ENCODE measurements around the gene PLXNA2.

PLXNA2 gene

GRCh38 chr1:208161005-208161404, 83.2 kb downstream of the PLXNA2 start:
- no CpG with 5 or more reads among the region's 1 CpG for WGBS, 2 donors (ENCODE audit: extremely low coverage in 2 of 2, insufficient read length in 2 of 2, insufficient replicate concordance in 1 of 2)
- Histone ChIP-seq H2BK15ac (ENCODE audit: low read length) (no peak overlapping the region), H3K23ac (ENCODE audit: low read depth, low read length, poor library complexity) (no peak overlapping the region), H2BK120ac (ENCODE audit: low read depth, low read length) (no peak overlapping the region), H3K79me1 (ENCODE audit: low read depth, low read length) (no peaks in the 10 kb centered on the region), H3K27me3 (ENCODE audit: control insufficient read depth in 3 of 3, insufficient read depth in 3 of 3, low read depth in 1 of 3, low read length in 3 of 3) (no peaks in the 10 kb centered on the region), H2BK5ac (ENCODE audit: low read length) (no peak overlapping the region), H3K9ac (ENCODE audit: low read depth, low read length, poor library complexity) (no peak overlapping the region), H2AFZ (ENCODE audit: low read length) (no peak overlapping the region), H4K91ac (ENCODE audit: low read depth, low read length, poor library complexity) (no peak overlapping the region), H2BK12ac (ENCODE audit: low read length) (no peak overlapping the region), H3K4me3 (ENCODE audit: low read length in 2 of 2) (no peak overlapping the region), H3K4me1 (ENCODE audit: control insufficient read depth in 2 of 2, insufficient read depth in 1 of 2, low read depth in 1 of 2, low read length in 2 of 2) (peaks cover 27 to 36% of the 10 kb centered on the region in 2 donors), H3K4ac (ENCODE audit: low read length) (no peak overlapping the region), H3K27ac (replicated peaks; ENCODE audit: low read length) (no peak overlapping the region), H3K4me2 (ENCODE audit: insufficient read depth, low read length, poor library complexity, severe bottlenecking) (no peak overlapping the region), H3K36me3 (replicated peaks in 1 of 2; ENCODE audit: control insufficient read depth in 2 of 2, insufficient read depth in 2 of 2, low read length in 2 of 2) (no peaks in the 10 kb centered on the region), H3K14ac (ENCODE audit: low read length) (no peak overlapping the region), H3K9me3 (replicated peaks in 1 of 2; ENCODE audit: control insufficient read depth in 2 of 2, insufficient read depth in 1 of 2, low read depth in 1 of 2, low read length in 2 of 2) (no peaks in the 10 kb centered on the region), H4K8ac (ENCODE audit: low read depth, low read length) (no peak overlapping the region), H2AK5ac (ENCODE audit: low read depth, low read length) (no peak overlapping the region), H3K18ac (ENCODE audit: low read length) (no peak overlapping the region)
- DNase-seq (ENCODE audit: low spot score) = no peak

GRCh38 chr1:208160259-208160819, 83.8 kb downstream of the PLXNA2 start:
- no peak overlapping the region for H3K4me2 ChIP-seq (ENCODE audit: insufficient read depth, low read length, poor library complexity, severe bottlenecking)
- H3K27me3 ChIP-seq (ENCODE audit: control insufficient read depth in 3 of 3, insufficient read depth in 3 of 3, low read depth in 1 of 3, low read length in 3 of 3) = no peaks in the 10 kb centered on the region
- no peak overlapping the region for H2BK5ac ChIP-seq (ENCODE audit: low read length)
- no peak overlapping the region for H3K9ac ChIP-seq (ENCODE audit: low read depth, low read length, poor library complexity)
- no peaks in the 10 kb centered on the region for H3K36me3 ChIP-seq (replicated peaks in 1 of 2; ENCODE audit: control insufficient read depth in 2 of 2, insufficient read depth in 2 of 2, low read length in 2 of 2)
- no peak overlapping the region for H2AFZ ChIP-seq (ENCODE audit: low read length)
- no peak overlapping the region for H2BK12ac ChIP-seq (ENCODE audit: low read length)
- no peak overlapping the region for H3K4ac ChIP-seq (ENCODE audit: low read length)
- WGBS, 2 donors (ENCODE audit: extremely low coverage in 2 of 2, insufficient read length in 2 of 2, insufficient replicate concordance in 1 of 2) = no CpG with 5 or more reads among the region's 4 CpGs
- H4K8ac ChIP-seq (ENCODE audit: low read depth, low read length) = no peak overlapping the region
- H3K27ac ChIP-seq (replicated peaks; ENCODE audit: low read length) = no peak overlapping the region
- DNase-seq (ENCODE audit: low spot score) = no peak
- H3K4me1 ChIP-seq (ENCODE audit: control insufficient read depth in 2 of 2, insufficient read depth in 1 of 2, low read depth in 1 of 2, low read length in 2 of 2) = peaks cover 28 to 41% of the 10 kb centered on the region in 2 donors
- no peak overlapping the region for H2AK5ac ChIP-seq (ENCODE audit: low read depth, low read length)
- H3K79me1 ChIP-seq (ENCODE audit: low read depth, low read length) = no peaks in the 10 kb centered on the region
- no peak overlapping the region for H2BK15ac ChIP-seq (ENCODE audit: low read length)
- no peak overlapping the region for H3K23ac ChIP-seq (ENCODE audit: low read depth, low read length, poor library complexity)
- no peaks in the 10 kb centered on the region for H3K9me3 ChIP-seq (replicated peaks in 1 of 2; ENCODE audit: control insufficient read depth in 2 of 2, insufficient read depth in 1 of 2, low read depth in 1 of 2, low read length in 2 of 2)
- H3K14ac ChIP-seq (ENCODE audit: low read length) = no peak overlapping the region
- no peak overlapping the region for H4K91ac ChIP-seq (ENCODE audit: low read depth, low read length, poor library complexity)
- no peak overlapping the region for H3K4me3 ChIP-seq (ENCODE audit: low read length in 2 of 2)
- H2BK120ac ChIP-seq (ENCODE audit: low read depth, low read length) = no peak overlapping the region
- no peak overlapping the region for H3K18ac ChIP-seq (ENCODE audit: low read length)

GRCh38 chr1:208159555-208160258, 84.5 kb downstream of the PLXNA2 start:
- H2AFZ ChIP-seq (ENCODE audit: low read length) = no peak overlapping the region
- no peak overlapping the region for H3K4me3 ChIP-seq (ENCODE audit: low read length in 2 of 2)
- H4K91ac ChIP-seq (ENCODE audit: low read depth, low read length, poor library complexity) = no peak overlapping the region
- no peaks in the 10 kb centered on the region for H3K27me3 ChIP-seq (ENCODE audit: control insufficient read depth in 3 of 3, insufficient read depth in 3 of 3, low read depth in 1 of 3, low read length in 3 of 3)
- H3K4ac ChIP-seq (ENCODE audit: low read length) = no peak overlapping the region
- no peak overlapping the region for H3K27ac ChIP-seq (replicated peaks; ENCODE audit: low read length)
- no peak overlapping the region for H3K23ac ChIP-seq (ENCODE audit: low read depth, low read length, poor library complexity)
- H3K18ac ChIP-seq (ENCODE audit: low read length) = peak overlapping the region; percentile 91
- peak overlapping the region; percentile 43 for H2AK5ac ChIP-seq (ENCODE audit: low read depth, low read length)
- H2BK15ac ChIP-seq (ENCODE audit: low read length) = peak overlapping the region; percentile 59
- H3K4me2 ChIP-seq (ENCODE audit: insufficient read depth, low read length, poor library complexity, severe bottlenecking) = no peak overlapping the region
- no peaks in the 10 kb centered on the region for H3K36me3 ChIP-seq (replicated peaks in 1 of 2; ENCODE audit: control insufficient read depth in 2 of 2, insufficient read depth in 2 of 2, low read length in 2 of 2)
- no peak overlapping the region for H4K8ac ChIP-seq (ENCODE audit: low read depth, low read length)
- no peak overlapping the region for H2BK5ac ChIP-seq (ENCODE audit: low read length)
- peaks cover 34 to 47% of the 10 kb centered on the region in 2 donors for H3K4me1 ChIP-seq (ENCODE audit: control insufficient read depth in 2 of 2, insufficient read depth in 1 of 2, low read depth in 1 of 2, low read length in 2 of 2)
- no peak overlapping the region for H2BK12ac ChIP-seq (ENCODE audit: low read length)
- no peaks in the 10 kb centered on the region for H3K9me3 ChIP-seq (replicated peaks in 1 of 2; ENCODE audit: control insufficient read depth in 2 of 2, insufficient read depth in 1 of 2, low read depth in 1 of 2, low read length in 2 of 2)
- no peak overlapping the region for H3K9ac ChIP-seq (ENCODE audit: low read depth, low read length, poor library complexity)
- no peak overlapping the region for H3K14ac ChIP-seq (ENCODE audit: low read length)
- no peak overlapping the region for H2BK120ac ChIP-seq (ENCODE audit: low read depth, low read length)
- DNase-seq (ENCODE audit: low spot score) = no peak
- no peaks in the 10 kb centered on the region for H3K79me1 ChIP-seq (ENCODE audit: low read depth, low read length)
- no CpG with 5 or more reads among the region's 11 CpGs for WGBS, 2 donors (ENCODE audit: extremely low coverage in 2 of 2, insufficient read length in 2 of 2, insufficient replicate concordance in 1 of 2)

- Histone ChIP-seq H2AFZ (ENCODE audit: low read length) (peak overlapping the region; percentile 18), H3K14ac (ENCODE audit: low read length) (no peak overlapping the region), H3K4me1 (ENCODE audit: control insufficient read depth in 2 of 2, insufficient read depth in 1 of 2, low read depth in 1 of 2, low read length in 2 of 2) (peaks cover 34 to 54% of the 10 kb centered on the region in 2 donors), H2BK15ac (ENCODE audit: low read length) (no peak overlapping the region), H3K4ac (ENCODE audit: low read length) (no peak overlapping the region), H2BK12ac (ENCODE audit: low read length) (no peak overlapping the region), H3K27ac (replicated peaks; ENCODE audit: low read length) (peak overlapping the region; percentile 58), H3K9me3 (replicated peaks in 1 of 2; ENCODE audit: control insufficient read depth in 2 of 2, insufficient read depth in 1 of 2, low read depth in 1 of 2, low read length in 2 of 2) (no peaks in the 10 kb centered on the region), H3K4me3 (ENCODE audit: low read length in 2 of 2) (no peak overlapping the region), H4K91ac (ENCODE audit: low read depth, low read length, poor library complexity) (no peak overlapping the region), H3K27me3 (ENCODE audit: control insufficient read depth in 3 of 3, insufficient read depth in 3 of 3, low read depth in 1 of 3, low read length in 3 of 3) (no peaks in the 10 kb centered on the region), H3K23ac (ENCODE audit: low read depth, low read length, poor library complexity) (no peak overlapping the region), H3K4me2 (ENCODE audit: insufficient read depth, low read length, poor library complexity, severe bottlenecking) (no peak overlapping the region), H2BK120ac (ENCODE audit: low read depth, low read length) (no peak overlapping the region), H2AK5ac (ENCODE audit: low read depth, low read length) (no peak overlapping the region), H3K36me3 (replicated peaks in 1 of 2; ENCODE audit: control insufficient read depth in 2 of 2, insufficient read depth in 2 of 2, low read length in 2 of 2) (no peaks in the 10 kb centered on the region), H3K9ac (ENCODE audit: low read depth, low read length, poor library complexity) (no peak overlapping the region), H2BK5ac (ENCODE audit: low read length) (no peak overlapping the region), H3K79me1 (ENCODE audit: low read depth, low read length) (no peaks in the 10 kb centered on the region), H4K8ac (ENCODE audit: low read depth, low read length) (no peak overlapping the region), H3K18ac (ENCODE audit: low read length) (no peak overlapping the region)
- WGBS, 2 donors (ENCODE audit: extremely low coverage in 2 of 2, insufficient read length in 2 of 2, insufficient replicate concordance in 1 of 2) = no CpG with 5 or more reads among the region's 8 CpGs
- no peak for DNase-seq (ENCODE audit: low spot score)
Observed at GRCh38 chr1:208158640-208159554, 85.3 kb downstream of the PLXNA2 start.

All from neuronal stem cell (in vitro differentiated cells).